ENCODE data around the gene ACER1.

Gene ACER1

GRCh38 chr19:6263735-6264444 is 69.5 kb downstream of the ACER1 start:
- no peak for DNase-seq

GRCh38 chr19:6263306-6263705 is 70.1 kb downstream of the ACER1 start:
- DNase-seq, result no peak

GRCh38 chr19:6262519-6262918 is 70.9 kb downstream of the ACER1 start:
- no peak for DNase-seq

GRCh38 chr19:6261883-6262282 is 71.5 kb downstream of the ACER1 start:
- no peak for DNase-seq

- peak; percentile 37 for DNase-seq
These were observed 72.3 kb downstream of the ACER1 start for GRCh38 chr19:6260912-6261650.

- no peak for DNase-seq
These were observed 73.0 kb downstream of the ACER1 start for GRCh38 chr19:6260376-6260775.

GRCh38 chr19:6259312-6259861 is 74.0 kb downstream of the ACER1 start:
- no peak for DNase-seq

GRCh38 chr19:6258812-6259311 is 74.5 kb downstream of the ACER1 start:
- no peak for DNase-seq

All from stimulated activated CD4-positive, alpha-beta T cell treated with anti-CD3 and anti-CD28 coated beads, Interleukin-4, amount 100 ng/mL, for 1 hour (primary cell).